ENCODE results near the gene DNASE1L1.

The DNASE1L1 gene, protein sequence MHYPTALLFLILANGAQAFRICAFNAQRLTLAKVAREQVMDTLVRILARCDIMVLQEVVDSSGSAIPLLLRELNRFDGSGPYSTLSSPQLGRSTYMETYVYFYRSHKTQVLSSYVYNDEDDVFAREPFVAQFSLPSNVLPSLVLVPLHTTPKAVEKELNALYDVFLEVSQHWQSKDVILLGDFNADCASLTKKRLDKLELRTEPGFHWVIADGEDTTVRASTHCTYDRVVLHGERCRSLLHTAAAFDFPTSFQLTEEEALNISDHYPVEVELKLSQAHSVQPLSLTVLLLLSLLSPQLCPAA

DNA sequence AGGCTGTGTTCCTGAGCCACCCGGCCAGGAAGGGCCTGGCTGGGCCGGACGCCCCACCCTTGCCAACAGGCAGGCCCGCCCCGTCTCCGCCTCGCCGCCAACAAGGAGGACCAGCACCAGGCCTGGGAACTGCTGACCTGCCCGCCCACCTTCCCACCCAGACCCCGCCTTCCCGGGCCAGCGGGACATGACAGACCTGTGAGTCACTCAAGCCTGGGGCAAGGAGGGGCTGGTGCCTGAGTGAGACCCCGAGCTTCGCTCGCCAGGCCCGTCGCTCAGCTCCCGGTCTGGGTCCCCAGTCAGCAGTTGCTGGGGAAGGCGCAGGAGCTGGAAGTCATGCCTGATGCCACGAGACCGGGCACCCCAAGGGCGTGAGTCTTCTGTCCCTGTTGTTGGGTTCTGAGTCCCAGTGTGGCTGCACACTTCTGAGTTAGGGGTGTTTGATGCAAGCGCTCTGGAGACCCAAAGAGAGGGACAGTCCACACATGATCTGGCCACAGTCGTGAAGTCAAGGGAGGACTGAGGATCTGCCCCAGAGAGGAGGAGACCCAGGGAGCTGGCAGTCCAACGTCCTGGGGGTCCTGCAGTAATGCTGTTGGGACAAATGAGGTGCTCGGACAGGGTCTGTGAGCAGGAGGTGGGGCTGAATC lies at the start of gene DNASE1L1:
Gene DNASE1L1 (minus strand): TSS at position 33 of the 650 bp plus-strand sequence. CDS start 3,686 bp downstream, outside the sequence.
- no peak for DNase-seq

DNA sequence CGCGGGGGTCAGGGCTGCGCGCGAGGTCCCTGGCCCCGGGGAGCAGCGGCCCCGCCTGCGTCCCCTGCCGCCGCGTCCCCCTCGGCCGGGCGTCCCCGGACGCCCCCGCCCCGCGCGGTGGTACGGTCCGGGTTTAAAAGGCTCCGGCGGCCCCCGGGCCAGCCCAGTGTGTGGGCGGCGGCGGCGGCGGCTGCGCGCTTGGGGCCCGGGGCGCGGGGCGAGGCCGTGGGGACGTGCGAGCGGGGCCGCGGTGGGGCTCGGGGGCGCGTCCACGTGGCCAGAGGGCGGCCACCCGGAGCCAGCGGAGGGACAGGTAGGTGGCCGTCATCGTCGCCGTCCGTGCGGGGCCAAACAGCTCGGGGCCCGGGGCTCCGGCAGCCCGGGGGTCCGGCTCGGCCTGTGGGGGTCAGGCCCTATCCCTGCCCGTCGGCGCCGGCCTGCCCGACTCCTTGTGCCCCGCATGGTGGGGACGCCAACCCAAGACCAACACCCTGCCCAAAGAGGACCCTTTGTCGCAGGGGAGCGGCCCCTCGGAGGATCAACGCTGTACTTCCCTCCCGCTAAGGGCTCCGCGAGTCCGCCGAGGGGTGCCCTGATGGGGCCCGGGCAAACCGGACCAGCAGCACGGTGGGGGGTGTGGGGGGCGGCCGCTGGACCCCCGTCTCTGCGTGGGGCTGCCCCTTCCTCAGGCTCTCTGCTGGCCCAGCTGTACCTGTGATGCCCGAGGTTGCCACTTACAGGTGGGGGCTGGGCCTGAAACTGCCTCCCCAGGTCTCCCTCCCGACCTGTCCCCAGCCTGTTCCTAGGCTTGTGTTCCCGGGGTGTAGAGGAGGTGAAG lies 49.3 kb upstream of the DNASE1L1 start, which contains the start of gene PLXNA3:
Gene PLXNA3 (plus strand): TSS at position 166 of the 838 bp plus-strand sequence. CDS start 1,903 bp downstream, outside the sequence.
- peak; percentile 67 for DNase-seq

DNA sequence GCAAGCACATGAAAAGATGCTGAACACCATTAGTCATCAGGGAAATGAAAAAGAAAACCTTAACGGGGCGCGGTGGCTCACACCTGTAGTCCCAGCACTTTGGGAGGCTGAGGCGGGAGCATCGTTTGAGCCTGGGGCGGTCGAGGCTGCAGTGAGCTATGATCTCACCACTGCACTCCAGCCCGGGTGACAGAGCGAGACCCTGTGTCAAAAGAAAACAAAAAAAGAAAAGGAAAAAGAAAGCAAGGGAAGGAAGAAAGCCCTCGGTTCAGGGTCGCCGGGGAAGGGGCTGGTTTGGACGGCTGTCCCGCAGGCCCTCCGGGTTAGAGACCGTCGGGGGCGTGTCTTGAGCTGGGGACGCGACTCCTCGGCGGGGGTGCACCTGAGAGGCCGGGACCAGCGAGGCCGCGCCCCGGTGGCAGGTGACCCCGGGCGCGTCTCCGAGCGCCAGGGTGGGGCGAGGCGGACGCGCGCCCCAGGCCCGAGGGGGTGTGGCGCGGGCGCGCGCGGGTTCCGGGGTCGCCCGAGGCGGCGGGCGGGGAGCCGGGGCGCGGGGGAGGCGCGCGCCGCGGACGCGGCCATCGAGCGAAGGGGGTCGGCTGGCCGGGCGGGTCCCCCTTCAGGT lies 48.5 kb upstream of the DNASE1L1 start:
- DNase-seq, result peak; percentile 56

GRCh38 chrX:154452823-154453222 lies 43.8 kb upstream of the DNASE1L1 start:
- no peak for DNase-seq

DNA sequence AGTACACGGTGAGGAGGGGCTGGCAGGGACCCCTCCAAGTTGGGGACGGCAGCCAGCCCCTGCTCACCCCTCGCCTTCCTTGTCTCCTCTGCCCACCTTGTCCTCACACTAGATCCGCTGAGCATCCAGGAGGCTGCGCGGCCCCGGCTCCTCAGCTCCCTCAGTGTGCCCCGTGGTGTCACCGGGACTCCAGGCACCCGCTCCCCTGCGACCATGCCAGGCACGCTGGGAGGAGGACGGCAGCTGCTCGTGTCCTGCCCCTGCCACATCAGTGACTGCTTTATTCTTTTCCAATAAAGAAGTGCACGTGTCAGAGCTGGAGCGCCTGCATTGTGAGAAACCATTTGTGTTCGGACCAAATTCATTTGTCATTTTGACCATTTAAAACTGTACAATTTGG lies 41.3 kb upstream of the DNASE1L1 start:
- DNase-seq, result no peak

GRCh38 chrX:154449618-154450017 lies 40.6 kb upstream of the DNASE1L1 start:
- DNase-seq, result no peak

DNA sequence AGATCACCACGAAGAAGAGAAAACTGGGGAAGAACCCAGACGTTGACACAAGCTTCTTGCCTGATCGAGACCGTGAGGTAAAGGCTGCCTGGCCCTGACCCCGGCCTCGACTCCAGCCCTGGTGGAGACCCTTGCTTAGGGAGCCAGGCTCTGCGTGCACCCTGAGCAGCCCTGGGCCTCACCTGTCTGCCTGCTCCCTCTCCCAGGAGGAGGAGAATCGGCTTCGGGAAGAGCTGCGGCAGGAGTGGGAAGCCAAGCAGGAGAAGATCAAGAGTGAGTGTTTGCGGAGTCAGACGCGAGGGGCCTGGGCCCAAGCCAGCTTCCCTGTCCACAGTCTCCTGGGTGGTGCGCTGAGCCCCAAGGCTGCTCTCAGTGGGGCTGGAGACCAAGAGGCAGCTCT lies 39.4 kb upstream of the DNASE1L1 start:
- DNase-seq, result no peak

DNA sequence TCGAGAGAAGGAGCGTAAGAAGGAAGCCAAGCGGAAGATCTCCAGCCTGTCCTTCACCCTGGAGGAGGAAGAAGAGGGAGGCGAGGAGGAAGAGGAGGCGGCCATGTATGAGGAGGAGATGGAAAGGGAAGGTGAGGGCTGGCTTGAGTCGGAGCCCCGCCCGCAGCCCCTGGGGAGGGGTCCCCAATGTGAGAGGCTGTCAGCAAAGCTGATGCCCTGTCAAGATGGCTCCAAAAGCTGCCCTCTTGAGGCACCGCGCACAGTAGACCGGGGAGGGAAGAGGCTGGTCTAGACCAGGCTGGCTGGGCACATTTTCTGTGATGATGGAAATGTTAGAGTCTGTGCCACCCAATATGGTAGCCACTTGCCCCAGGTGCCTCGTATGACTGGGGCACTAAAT lies 37.4 kb upstream of the DNASE1L1 start:
- no peak for DNase-seq

DNA sequence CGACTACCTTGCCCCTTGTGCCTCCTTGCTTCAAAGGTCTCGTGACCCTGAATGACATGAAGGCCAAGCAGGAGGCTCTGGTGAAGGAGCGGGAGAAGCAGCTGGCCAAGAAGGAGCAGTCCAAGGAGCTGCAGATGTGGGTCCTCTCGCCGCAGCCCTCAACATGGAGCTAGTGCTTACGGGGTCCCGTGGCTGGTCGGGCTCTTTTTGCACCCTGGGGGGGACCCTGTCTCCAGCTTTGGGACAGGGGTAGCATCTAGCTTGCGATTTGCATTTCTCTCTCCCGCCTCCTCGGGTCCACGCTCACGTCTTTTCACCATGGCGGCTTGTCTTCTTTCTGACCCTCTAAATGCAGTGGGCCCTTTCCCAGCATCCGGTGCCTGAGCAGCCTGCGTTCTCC lies 36.7 kb upstream of the DNASE1L1 start:
- no peak for DNase-seq

- no peak for DNase-seq
Measured at GRCh38 chrX:154444755-154445246, 35.7 kb upstream of the DNASE1L1 start.

DNA sequence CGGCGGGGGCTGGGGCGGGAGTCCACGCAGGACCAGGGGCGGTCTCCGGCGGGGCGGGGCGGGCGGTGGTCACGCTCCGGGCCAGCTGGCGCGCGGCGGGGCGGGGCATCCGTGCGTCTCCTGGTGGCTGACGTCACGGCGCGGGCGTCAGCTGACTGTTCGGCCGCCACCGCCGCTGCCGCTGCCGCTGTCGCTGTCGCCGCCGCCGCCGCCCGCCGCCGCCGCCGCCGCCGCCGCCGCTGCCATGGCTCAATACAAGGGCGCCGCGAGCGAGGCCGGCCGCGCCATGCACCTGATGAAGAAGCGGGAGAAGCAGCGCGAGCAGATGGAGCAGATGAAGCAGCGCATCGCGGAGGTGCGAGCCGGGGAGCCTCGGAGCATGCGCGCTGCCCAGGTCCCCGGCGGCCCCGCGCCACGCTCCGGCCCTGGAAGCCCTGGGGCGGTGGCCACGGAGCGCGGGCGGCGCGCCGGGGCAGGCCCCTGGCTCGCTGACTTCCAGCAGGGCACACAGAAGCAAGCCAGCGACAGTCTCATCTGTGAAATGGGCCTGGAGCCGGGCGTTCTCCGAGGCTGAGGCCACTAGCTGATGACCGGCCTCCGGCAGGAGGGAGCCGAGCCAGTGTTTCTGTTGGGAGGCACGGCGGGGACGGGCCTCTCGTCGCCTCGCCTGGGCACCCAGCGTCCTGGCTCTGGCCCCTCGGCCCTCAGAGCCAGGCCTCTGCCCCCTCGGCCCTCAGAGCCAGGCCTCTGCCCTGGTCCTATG lies 35.1 kb upstream of the DNASE1L1 start, which contains the start of gene FAM50A:
Gene FAM50A (plus strand): TSS at position 150 of the 763 bp plus-strand sequence. CDS start 95 bp downstream, at position 245.
- peak; percentile 77 for DNase-seq

DNA sequence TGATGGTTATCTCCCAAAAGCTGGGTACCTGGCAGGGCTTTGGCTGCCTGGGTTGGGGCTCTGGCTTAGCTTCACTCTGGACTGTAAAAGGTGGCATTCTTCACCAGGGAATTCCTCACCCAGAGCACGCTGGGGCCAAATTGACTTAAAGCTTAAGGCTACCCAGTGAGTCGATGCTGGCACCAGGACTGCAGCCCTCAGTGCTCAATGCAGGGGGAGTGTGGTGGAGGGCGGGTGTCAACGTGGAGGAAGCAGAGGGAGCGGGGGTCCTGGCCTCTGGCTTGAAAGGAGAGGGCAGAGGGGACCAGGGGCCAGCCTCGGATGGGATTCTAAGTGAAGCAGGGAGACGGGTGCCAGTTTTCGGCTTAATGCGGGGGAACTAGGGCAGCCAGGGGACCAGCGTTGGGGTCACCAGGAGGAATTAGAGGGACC lies 34.4 kb upstream of the DNASE1L1 start:
- no peak for DNase-seq

- DNase-seq, result no peak
Measured at GRCh38 chrX:154441984-154442707, 33.1 kb upstream of the DNASE1L1 start.

DNA sequence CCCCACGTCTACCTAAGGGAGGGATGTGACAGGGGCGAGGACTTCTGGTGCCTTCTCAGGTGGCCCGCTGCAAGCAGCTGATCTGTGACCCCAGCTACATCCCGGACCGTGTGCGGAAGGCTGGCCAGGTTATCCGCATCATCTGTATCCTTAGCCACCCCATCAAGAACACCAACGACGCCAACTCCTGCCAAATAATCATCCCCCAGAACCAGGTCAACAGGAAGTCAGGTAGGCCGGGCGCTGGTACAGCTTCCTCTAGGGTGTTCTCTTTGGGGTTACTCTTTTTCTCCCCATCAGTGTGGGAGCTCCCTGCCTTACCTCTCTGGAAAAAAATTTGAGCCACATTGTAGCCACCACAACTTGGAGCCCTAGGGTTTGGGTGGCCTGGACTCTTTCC lies 32.5 kb upstream of the DNASE1L1 start:
- DNase-seq, result no peak

DNA sequence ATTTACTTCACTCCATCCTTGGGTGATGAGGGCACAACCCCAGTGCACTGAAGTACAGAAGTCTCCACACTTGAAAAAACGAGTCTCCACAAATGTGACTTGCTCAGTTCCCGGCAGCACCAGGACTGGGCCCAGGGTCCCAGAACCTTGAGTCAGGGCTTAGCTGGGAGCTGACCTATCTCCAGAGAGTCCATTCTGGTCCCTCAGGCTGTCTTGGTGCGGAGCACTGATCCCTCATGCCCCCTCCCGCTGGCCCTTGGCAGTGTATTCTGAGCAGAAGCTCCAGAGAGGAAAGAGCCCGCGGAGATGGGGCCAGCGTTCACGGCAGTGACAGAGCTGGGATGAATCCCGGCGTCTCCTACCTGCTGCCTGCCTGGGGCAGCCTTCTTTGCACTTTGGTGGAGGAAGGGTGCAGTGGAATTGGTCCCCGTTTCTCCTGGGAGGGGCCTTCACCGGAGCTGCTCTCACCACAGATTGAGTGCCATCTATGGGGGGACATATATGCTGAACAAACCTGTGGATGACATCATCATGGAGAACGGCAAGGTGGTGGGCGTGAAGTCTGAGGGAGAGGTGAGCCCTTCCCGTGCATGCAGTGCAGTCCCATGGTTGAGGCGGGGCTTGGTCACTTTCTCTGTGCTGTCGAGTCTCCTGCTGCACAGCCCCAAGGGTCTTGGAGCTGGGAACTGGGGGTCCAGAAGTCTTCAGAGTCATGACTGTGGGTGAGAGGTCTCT lies 31.7 kb upstream of the DNASE1L1 start:
- DNase-seq, result no peak

DNA sequence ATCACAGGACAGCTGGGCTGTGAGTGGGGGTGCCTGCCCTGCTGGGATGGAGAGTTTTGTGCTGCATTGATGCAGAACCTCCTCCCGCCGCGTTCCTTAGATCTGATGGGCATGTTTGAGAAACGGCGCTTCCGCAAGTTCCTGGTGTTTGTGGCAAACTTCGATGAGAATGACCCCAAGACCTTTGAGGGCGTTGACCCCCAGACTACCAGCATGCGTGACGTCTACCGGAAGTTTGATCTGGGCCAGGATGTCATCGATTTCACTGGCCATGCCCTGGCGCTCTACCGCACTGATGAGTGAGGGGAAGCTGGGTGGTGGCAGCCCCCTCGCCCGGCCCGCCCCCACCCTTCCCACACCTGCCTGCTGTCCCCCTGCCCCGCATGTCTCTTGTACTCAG lies 30.8 kb upstream of the DNASE1L1 start:
- no peak for DNase-seq

DNA sequence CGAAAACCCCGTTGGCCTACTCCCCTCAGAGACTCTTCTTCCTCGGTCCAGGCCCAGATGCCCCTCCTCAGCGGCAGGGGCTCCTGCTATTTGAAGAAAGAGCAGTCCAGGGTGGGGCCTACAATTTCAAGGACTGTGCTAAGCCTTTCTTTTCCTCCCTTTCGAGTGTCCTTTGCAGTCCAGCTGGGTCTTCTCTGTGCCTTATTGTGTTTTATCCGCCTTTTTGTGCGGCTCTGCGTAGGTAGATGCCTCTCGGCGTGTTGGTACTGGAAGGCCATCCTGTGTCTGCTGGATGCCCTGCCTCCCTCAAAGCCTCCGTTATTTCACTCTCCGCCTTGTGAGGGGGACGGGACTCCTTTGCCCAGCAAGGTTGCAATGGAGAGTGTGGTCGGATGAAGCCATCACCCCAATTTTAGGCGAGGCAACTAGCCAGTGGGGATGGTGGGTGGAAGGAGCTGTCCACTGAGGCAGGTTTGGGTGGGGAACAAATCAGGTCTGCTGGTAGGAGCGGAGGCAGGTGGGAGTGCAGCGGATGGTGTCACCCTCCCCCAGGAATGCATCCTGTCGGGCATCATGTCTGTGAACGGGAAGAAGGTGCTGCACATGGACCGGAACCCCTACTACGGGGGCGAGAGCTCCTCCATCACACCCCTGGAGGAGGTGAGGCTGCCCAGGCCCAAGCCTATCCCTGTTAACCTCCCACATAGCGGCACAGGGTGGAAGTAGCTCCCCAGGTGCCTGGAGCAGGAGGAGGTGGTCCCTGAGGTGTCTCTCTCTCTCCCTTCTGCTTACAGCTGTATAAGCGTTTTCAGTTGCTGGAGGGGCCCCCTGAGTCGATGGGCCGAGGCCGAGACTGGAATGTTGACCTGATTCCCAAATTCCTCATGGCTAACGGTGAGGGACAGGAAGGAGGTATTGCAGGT lies 29.2 kb upstream of the DNASE1L1 start:
- DNase-seq, result no peak

- DNase-seq, result peak; percentile 58
Measured at GRCh38 chrX:154436983-154437752, 28.1 kb upstream of the DNASE1L1 start, which contains the start of gene GDI1. Gene GDI1 (plus strand): TSS chrX:154437154. CDS start chrX:154437255, 101 bp downstream.

Measured in activated CD4-positive, alpha-beta T cell treated with anti-CD3 and anti-CD28 coated beads for 48 hours (primary cell).